IMR-90 (cell line): ENCODE measurements around the gene EIF6. TPM values are rescaled to one million over a fixed set of nuclear protein-coding genes. Genes with fewer than 3 reads are reported as not detected.
A peak's percentile ranks its signal among the peaks of the same experiment; 100 is the strongest.

Source experiments
- ATAC-seq: fragments of 200-7000 bp; cut with Tn5 transposase; 2 replicates; pipeline ENCODE4 v1.9.1; 2020; ENCODE audit warnings: low read depth, mild to moderate bottlenecking, moderate library complexity
- BruUV-seq: library from RNA; stranded (reverse); fragments of 400-500 nt; replicated peaks from 2 replicates; lab custom pipeline; 2021; lab: Mats Ljungman, UMichigan
- CTCF ChIA-PET: fragments of 300-600 bp; formaldehyde crosslinking; extraction: SDS; loops from one replicate; lab custom pipeline; 2021; ENCODE audit warnings: antibody characterized with exemption; lab: Yijun Ruan, JAX
- POLR2A ChIA-PET: fragments of 300-600 bp; sonication (Branson Sonifier 250); formaldehyde crosslinking; loops from one replicate; lab custom pipeline; 2022; ENCODE audit warnings: antibody characterized with exemption; ENCODE audit not compliant: unreplicated experiment; lab: Charles Lee
- DNase-seq: peaks from one replicate; pipeline ENCODE4 v3.0.0; 2013
- H2AFZ ChIP-seq: replicated peaks from 2 replicates; pipeline ENCODE3; 2013; ENCODE audit warnings: low read length, mild to moderate bottlenecking; ENCODE audit not compliant: poor library complexity
- H2AK5ac ChIP-seq: 2 replicates; pipeline ENCODE4 v1.6.1; 2013; ENCODE audit warnings: low read depth, low read length, inconsistent platforms
- H2AK9ac ChIP-seq: replicated peaks from 2 replicates; pipeline ENCODE3; 2013; ENCODE audit warnings: mild to moderate bottlenecking, low read depth, low read length, moderate library complexity; ENCODE audit not compliant: poor library complexity
- H2BK120ac ChIP-seq: 2 replicates; pipeline ENCODE4 v1.6.1; 2013; ENCODE audit warnings: low read depth, low read length, inconsistent platforms
- H2BK15ac ChIP-seq: 3 replicates; pipeline ENCODE4 v1.6.1; 2013; ENCODE audit warnings: low read depth, low read length, inconsistent platforms
- H2BK20ac ChIP-seq: 2 replicates; pipeline ENCODE4 v1.6.1; 2013; ENCODE audit warnings: low read depth, mild to moderate bottlenecking, inconsistent platforms, low read length, moderate library complexity
- H2BK5ac ChIP-seq: 2 replicates; pipeline ENCODE4 v1.6.1; 2013; ENCODE audit warnings: mild to moderate bottlenecking, low read depth, low read length, inconsistent platforms; ENCODE audit not compliant: poor library complexity, severe bottlenecking
- H3K14ac ChIP-seq: replicated peaks from 2 replicates; pipeline ENCODE4 v1.6.1; 2013; ENCODE audit warnings: low read depth, low read length, inconsistent platforms
- H3K18ac ChIP-seq: 2 replicates; pipeline ENCODE4 v1.6.1; 2013; ENCODE audit warnings: low read depth, low read length, control low read depth
- H3K23ac ChIP-seq: 2 replicates; pipeline ENCODE4 v1.6.1; 2013; ENCODE audit warnings: low read depth, low read length, inconsistent platforms
- H3K27ac ChIP-seq: 2 replicates; pipeline ENCODE4 v1.5.1; 2013; ENCODE audit warnings: mild to moderate bottlenecking, control low read depth, low read length; ENCODE audit not compliant: insufficient read depth
- H3K27me3 ChIP-seq: 2 replicates; pipeline ENCODE4 v1.6.1; 2013; ENCODE audit warnings: low read length; ENCODE audit not compliant: control insufficient read depth, insufficient read depth
- H3K36me3 ChIP-seq: 2 replicates; pipeline ENCODE4 v1.6.1; 2013; ENCODE audit warnings: low read length, mixed read lengths; ENCODE audit not compliant: control insufficient read depth, insufficient read depth
- H3K4ac ChIP-seq: 2 replicates; pipeline ENCODE4 v1.6.1; 2013; ENCODE audit warnings: low read depth, low read length, inconsistent platforms
- H3K4me1 ChIP-seq: 2 replicates; pipeline ENCODE4 v1.6.1; 2013; ENCODE audit warnings: low read length, mixed read lengths; ENCODE audit not compliant: control insufficient read depth, insufficient read depth
- H3K4me2 ChIP-seq: 2 replicates; pipeline ENCODE4 v1.6.1; 2013; ENCODE audit warnings: low read depth, mild to moderate bottlenecking, control low read depth, low read length, moderate library complexity
- H3K4me3 ChIP-seq: 2 replicates; pipeline ENCODE4 v1.5.1; 2013; ENCODE audit warnings: low read depth, mild to moderate bottlenecking, control low read depth, low read length, moderate library complexity; ENCODE audit not compliant: insufficient read depth
- H3K56ac ChIP-seq: 2 replicates; pipeline ENCODE4 v1.6.1; 2013; ENCODE audit warnings: low read length, inconsistent platforms; ENCODE audit not compliant: insufficient read depth; ENCODE audit errors: extremely low read depth
- H3K79me1 ChIP-seq, 2 experiments: 2 replicates each; pipeline ENCODE4 v1.6.1; 2013; ENCODE audit warnings: low read length in 2 of 2, inconsistent platforms in 1 of 2, low read depth in 1 of 2
- H3K9ac ChIP-seq: 2 replicates; pipeline ENCODE4 v1.6.1; 2013; ENCODE audit warnings: low read depth, low read length, control low read depth
- H3K9me1 ChIP-seq: 2 replicates; pipeline ENCODE4 v1.6.1; 2013; ENCODE audit warnings: low read length, inconsistent platforms; ENCODE audit not compliant: insufficient read depth
- H3K9me3 ChIP-seq: 2 replicates; pipeline ENCODE4 v1.6.1; 2013; ENCODE audit warnings: low read length; ENCODE audit not compliant: control insufficient read depth, insufficient read depth
- H4K20me1 ChIP-seq: 2 replicates; pipeline ENCODE4 v1.6.1; 2013; ENCODE audit warnings: low read length, inconsistent platforms; ENCODE audit not compliant: insufficient read depth
- H4K5ac ChIP-seq: 2 replicates; pipeline ENCODE4 v1.6.1; 2013; ENCODE audit warnings: mild to moderate bottlenecking, low read depth, low read length, control low read depth
- H4K8ac ChIP-seq, 2 experiments: 2 replicates each; pipeline ENCODE4 v1.6.1; 2013; ENCODE audit warnings: low read depth in 2 of 2, low read length in 2 of 2, control low read depth in 1 of 2, inconsistent platforms in 1 of 2
- H4K91ac ChIP-seq: 2 replicates; pipeline ENCODE4 v1.6.1; 2013; ENCODE audit warnings: low read depth, low read length, inconsistent platforms; ENCODE audit not compliant: insufficient read depth
- BHLHE40 ChIP-seq: fragments of 150-350 bp; IDR thresholded peaks from 2 replicates; pipeline ENCODE4 v1.6.1; 2016; ENCODE audit warnings: mild to moderate bottlenecking, low read depth, low read length
- MXI1 ChIP-seq: IDR thresholded peaks from 2 replicates; pipeline ENCODE4 v1.6.1; 2012; ENCODE audit warnings: low read depth, mild to moderate bottlenecking, low read length, moderate library complexity, borderline replicate concordance
- POLR2A ChIP-seq: IDR thresholded peaks from 2 replicates; pipeline ENCODE4 v1.6.1; 2012; ENCODE audit warnings: mild to moderate bottlenecking, low read depth, low read length
- USF2 ChIP-seq: fragments of 150-350 bp; IDR thresholded peaks from 2 replicates; pipeline ENCODE4 v1.6.1; 2017; ENCODE audit warnings: mild to moderate bottlenecking, antibody characterized with exemption, low read length, low read depth
- WGBS, 2 experiments: methylation state at CpG; one replicate each; pipeline versions ENCODE4 v1.1.5 to v1.1.7; 2013; ENCODE audit warnings: missing lambda C conversion rate in 2 of 2; ENCODE audit not compliant: insufficient read length in 1 of 2; ENCODE audit errors: extremely low coverage in 2 of 2; 5-methylcytosine and 5-hydroxymethylcytosine counted together
- dilution Hi-C: fragments of 300-500 bp; cut with HindIII; formaldehyde crosslinking; loops from one replicate; pipeline ENCODE4 v1.14.3; 2018; ENCODE audit warnings: low sequenced_read_pairs; ENCODE audit not compliant: unreplicated experiment
- in situ Hi-C: fragments of 300-500 bp; cut with MboI; formaldehyde crosslinking; loops from 3 replicates; pipeline ENCODE4 v1.14.3; 2019; ENCODE audit warnings: low sequenced_read_pairs, inconsistent platforms, mixed read lengths
- intact Hi-C: fragments of 100-400 bp; cut with micrococcal nuclease; formaldehyde crosslinking; loops from 2 replicates; pipeline ENCODE4 v1.10.0; 2022
- polyA plus RNA-seq, 3 experiments: library from polyadenylated mRNA; depleted of rRNA; stranded (reverse); fragments of >200 nt; gene quantifications; 2 replicates each; pipeline ENCODE4 v1.2.3, GENCODE V29; 2012; ENCODE audit warnings: low replicate concordance in 1 of 3
- total RNA-seq: library from RNA; depleted of rRNA; stranded (reverse); fragments of >200 nt; gene quantifications from 2 replicates; pipeline ENCODE4 v1.2.3, GENCODE V29; 2012

EIF6 gene
- total and polyA plus RNA-seq, 2 of the 4 experiments (the other 2 are of a cell fraction) = 215 to 227 TPM

GRCh38 chr20:35318502-35319157, 34.1 kb upstream of the EIF6 start:
- H2BK20ac ChIP-seq = peak overlapping the region; percentile 94
- peaks cover 43% of the 10 kb centered on the region for H3K4me1 ChIP-seq
- POLR2A ChIA-PET = no interaction called here
- peak; percentile 90 for DNase-seq
- H3K9me3 ChIP-seq = no peaks in the 10 kb centered on the region
- no peak overlapping the region for H2AFZ ChIP-seq
- peak overlapping the region; percentile 15 for H2AK9ac ChIP-seq
- peak overlapping the region; percentile 88 for H4K5ac ChIP-seq
- peak overlapping the region; percentile 91 for H3K14ac ChIP-seq
- peak overlapping the region; percentile 59; the same call in 1 of the 2 replicates for H3K56ac ChIP-seq
- intact Hi-C loops = no loop called here
- H2AK5ac ChIP-seq = peak overlapping the region; percentile 96
- no peak overlapping the region for H3K4me3 ChIP-seq
- peak overlapping the region; percentile 89 for H3K18ac ChIP-seq
- H2BK15ac ChIP-seq = peak overlapping the region; percentile 81
- ATAC-seq = peak; percentile 19; the same call in 1 of the 2 replicates
- H3K27ac ChIP-seq = peak overlapping the region; percentile 89
- no peaks in the 10 kb centered on the region for H4K20me1 ChIP-seq
- CTCF ChIA-PET = interaction anchor here (1.9 kb wide), 1 partner anchor 12 kb away, joined by 6 read pairs; no protein-coding TSS in a partner anchor
- H3K27me3 ChIP-seq = no peaks in the 10 kb centered on the region
- H3K9ac ChIP-seq = no peak overlapping the region
- H4K91ac ChIP-seq = peak overlapping the region; percentile 95
- BruUV-seq = no TSS peak
- in situ Hi-C loops = no loop called here
- peak overlapping the region; percentile 60 to 90 for H4K8ac ChIP-seq
- H3K9me1 ChIP-seq = peaks cover 45% of the 10 kb centered on the region
- dilution Hi-C loops = no loop called here
- H3K79me1 ChIP-seq = peaks cover 0 to 50% of the 10 kb centered on the region in 2 experiments; a peak in 2 of 4 replicates
- H2BK5ac ChIP-seq = peak overlapping the region; percentile 97
- peak overlapping the region; percentile 97 for H2BK120ac ChIP-seq
- H3K4ac ChIP-seq = peak overlapping the region; percentile 90
- peak overlapping the region; percentile 80 for H3K23ac ChIP-seq
- WGBS, 2 experiments = 62% methylated on average over 3 of the region's 6 CpGs; no CpG with 5 or more reads in 1 of the 2 experiments
- H3K36me3 ChIP-seq = no peaks in the 10 kb centered on the region
- TF ChIP-seq MXI1 (no peak), BHLHE40 (peak; percentile 79; the same call in 1 of the 2 replicates), USF2 (peak; percentile 80), POLR2A (no peak)
- peak overlapping the region; percentile 11; the same call in 1 of the 2 replicates for H3K4me2 ChIP-seq
